Duodenal mucosa (tissue), 2 donors: ENCODE results near the gene GPR89A.
"Not testable (repeated sequence)": the region's sequence is repeated elsewhere in the genome, so short reads cannot be mapped to it uniquely, and the experiment has no call there.

ENCODE experiments used
- H3K27ac ChIP-seq: one replicate; pipeline ENCODE4 v1.7.0; 2013; ENCODE audit warnings: low read depth, low read length
- H3K27me3 ChIP-seq, 2 donors: one replicate each; pipeline ENCODE4 v1.7.0; 2013; ENCODE audit warnings: low read length in 2 of 2, control low read depth in 1 of 2; ENCODE audit not compliant: insufficient read depth in 2 of 2, control insufficient read depth in 1 of 2
- H3K36me3 ChIP-seq, 2 donors: one replicate each; pipeline ENCODE4 v1.7.0; 2013; ENCODE audit warnings: low read length in 2 of 2, control low read depth in 1 of 2; ENCODE audit not compliant: insufficient read depth in 2 of 2, control insufficient read depth in 1 of 2
- H3K4me1 ChIP-seq, 2 donors: one replicate each; pipeline ENCODE4 v1.7.0; 2013; ENCODE audit warnings: low read length in 2 of 2, control low read depth in 1 of 2; ENCODE audit not compliant: insufficient read depth in 2 of 2, control insufficient read depth in 1 of 2
- H3K4me3 ChIP-seq, 2 donors: one replicate each; pipeline ENCODE4 v1.7.0; 2013; ENCODE audit warnings: low read length in 2 of 2, low read depth in 1 of 2
- H3K9ac ChIP-seq, 2 donors: one replicate each; pipeline ENCODE4 v1.7.0; 2013; ENCODE audit warnings: low read length in 2 of 2, low read depth in 1 of 2
- H3K9me3 ChIP-seq, 2 donors: one replicate each; pipeline ENCODE4 v1.7.0; 2013; ENCODE audit warnings: low read length in 2 of 2, control low read depth in 1 of 2; ENCODE audit not compliant: control insufficient read depth in 1 of 2

GPR89A gene

DNA sequence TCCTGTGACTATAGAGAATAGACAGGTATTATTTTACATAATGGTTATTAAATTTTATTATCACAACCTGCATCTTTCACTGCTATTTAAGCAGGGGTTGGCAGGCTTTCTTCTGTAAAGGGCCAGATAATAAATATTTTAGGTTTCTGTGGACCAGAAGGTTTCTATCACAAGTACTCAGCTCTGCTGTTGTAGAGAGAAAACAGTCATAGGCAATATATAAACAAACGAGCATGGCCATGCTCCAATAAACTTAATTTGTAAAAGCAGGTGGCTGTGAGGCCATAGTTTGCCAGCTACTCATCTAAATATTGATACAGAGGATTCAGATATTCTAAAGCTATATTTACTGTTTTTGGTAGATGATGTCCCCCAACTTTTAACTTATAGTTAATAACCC is 12.3 kb downstream of the GPR89A start:
- H3K9me3 ChIP-seq, H3K4me3 ChIP-seq, H3K9ac ChIP-seq, H3K27me3 ChIP-seq, H3K27ac ChIP-seq, H3K36me3 ChIP-seq, H3K4me1 ChIP-seq: not testable (repeated sequence)

DNA sequence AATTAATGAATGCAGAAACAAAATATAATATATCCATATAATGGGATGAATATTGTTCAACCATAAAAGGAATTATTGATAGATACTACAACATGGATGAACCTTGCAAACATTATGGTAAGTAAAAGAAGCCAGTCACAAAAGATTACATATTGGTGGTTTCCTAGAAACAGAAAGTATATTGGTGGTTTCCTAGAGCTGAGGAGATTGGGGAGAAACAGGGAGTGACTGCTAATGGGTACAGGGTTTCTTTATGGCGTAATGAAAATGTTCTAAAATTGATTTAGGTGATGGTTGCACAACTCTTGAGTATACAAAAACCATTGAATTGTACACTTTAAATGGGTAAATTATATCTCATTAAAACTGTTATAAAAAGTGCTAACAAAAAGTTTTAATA is 14.4 kb downstream of the GPR89A start:
- H3K9ac ChIP-seq, H3K4me3 ChIP-seq, H3K27ac ChIP-seq, H3K9me3 ChIP-seq, H3K36me3 ChIP-seq, H3K27me3 ChIP-seq, H3K4me1 ChIP-seq: not testable (repeated sequence)

DNA sequence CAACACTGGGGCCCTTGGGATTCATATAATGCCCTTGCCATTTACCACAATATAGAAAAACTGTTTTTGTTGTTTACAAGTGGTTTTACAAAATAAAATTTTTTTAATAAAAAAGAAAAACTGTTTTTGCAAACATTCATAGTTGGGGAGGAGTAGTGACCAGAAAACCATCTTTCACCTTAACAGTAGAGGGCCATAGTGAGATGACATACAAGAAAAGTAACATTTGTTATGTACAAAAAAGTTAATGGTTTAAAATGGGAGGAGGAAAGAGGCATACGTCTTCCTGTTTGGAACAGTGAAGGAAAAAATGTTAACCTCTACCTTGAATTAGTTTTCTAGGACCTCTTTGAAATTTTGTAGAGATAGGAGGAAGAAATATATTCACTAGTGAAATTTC is 28.4 kb downstream of the GPR89A start:
- H3K9ac ChIP-seq, H3K4me3 ChIP-seq, H3K9me3 ChIP-seq, H3K27me3 ChIP-seq, H3K4me1 ChIP-seq, H3K36me3 ChIP-seq, H3K27ac ChIP-seq: not testable (repeated sequence)

DNA sequence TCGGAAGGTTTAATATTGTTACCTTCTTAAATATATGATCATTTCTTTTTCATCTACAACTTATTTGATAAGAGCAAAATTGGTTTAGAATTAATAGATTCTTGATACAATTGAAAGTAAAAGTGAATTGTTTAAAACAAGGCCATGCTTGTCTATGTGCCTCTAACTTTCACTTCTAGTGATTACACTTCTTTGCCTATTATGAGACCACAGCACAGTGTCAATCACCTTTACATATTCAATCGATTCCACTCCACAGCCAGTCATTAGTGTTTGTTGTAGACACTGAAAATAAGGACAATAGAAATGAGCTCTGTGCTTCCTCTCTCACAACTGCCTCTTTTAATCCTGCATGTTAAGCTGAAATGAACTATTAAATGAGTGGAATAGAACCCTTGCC is 34.1 kb downstream of the GPR89A start:
- not testable (repeated sequence) for H3K27me3 ChIP-seq, H3K27ac ChIP-seq, H3K36me3 ChIP-seq, H3K4me3 ChIP-seq, H3K9me3 ChIP-seq, H3K4me1 ChIP-seq, H3K9ac ChIP-seq

DNA sequence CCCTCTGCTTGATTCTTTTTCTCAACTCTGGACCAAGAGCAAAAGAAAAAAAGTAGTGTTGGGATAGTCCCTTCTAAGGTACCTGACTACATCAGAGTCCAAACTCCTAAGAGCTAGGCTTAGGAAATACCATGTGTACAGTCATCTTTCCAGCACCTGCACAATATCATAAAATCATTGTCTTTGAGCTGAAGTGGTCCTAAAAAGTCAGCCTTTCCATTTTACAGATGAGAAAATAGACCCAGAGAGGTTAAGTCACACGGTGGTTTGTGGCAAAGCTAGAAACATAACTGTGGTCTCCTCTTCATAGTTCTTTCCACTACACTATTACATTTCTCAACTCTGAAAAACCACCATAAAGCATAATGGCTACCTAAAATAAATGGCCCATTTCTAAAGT is 36.2 kb downstream of the GPR89A start:
- H3K27me3 ChIP-seq, H3K4me3 ChIP-seq, H3K4me1 ChIP-seq, H3K36me3 ChIP-seq, H3K27ac ChIP-seq, H3K9ac ChIP-seq, H3K9me3 ChIP-seq: not testable (repeated sequence)

DNA sequence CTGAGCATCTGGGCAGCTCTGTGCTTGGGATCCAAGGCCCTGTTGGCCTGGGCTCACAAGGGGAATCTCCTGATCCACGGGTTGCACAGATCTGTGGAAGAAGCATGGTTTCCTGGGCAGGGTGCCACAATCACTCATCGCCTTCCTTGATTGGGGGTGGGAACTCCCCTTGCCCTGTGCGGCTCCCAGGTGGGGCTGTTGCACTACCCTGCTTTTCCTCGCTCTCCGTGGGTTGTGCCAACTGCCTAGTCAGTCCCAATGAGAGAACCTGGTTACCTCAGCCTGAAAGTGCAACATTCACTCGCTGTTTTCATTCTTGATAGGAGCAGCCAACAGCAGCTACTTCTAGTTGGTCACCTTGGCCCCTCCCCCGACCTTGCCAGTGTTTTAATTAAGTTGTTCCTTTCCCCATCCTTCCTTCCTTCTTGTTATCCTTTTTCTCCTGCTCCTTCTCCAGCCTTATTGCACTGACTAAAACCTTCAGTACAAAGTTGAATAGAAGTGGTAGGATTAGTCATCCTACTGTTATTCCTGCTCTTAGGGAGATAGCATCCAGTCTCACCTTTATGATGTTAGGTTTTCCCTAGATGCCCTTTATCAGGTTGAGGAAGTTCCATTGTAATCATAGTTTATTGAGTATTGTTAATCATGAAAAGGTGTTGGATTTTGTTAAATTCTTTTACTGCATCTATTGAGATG is 48.6 kb downstream of the GPR89A start:
- H3K36me3 ChIP-seq, H3K9me3 ChIP-seq, H3K27ac ChIP-seq, H3K9ac ChIP-seq, H3K27me3 ChIP-seq, H3K4me3 ChIP-seq, H3K4me1 ChIP-seq: not testable (repeated sequence)

DNA sequence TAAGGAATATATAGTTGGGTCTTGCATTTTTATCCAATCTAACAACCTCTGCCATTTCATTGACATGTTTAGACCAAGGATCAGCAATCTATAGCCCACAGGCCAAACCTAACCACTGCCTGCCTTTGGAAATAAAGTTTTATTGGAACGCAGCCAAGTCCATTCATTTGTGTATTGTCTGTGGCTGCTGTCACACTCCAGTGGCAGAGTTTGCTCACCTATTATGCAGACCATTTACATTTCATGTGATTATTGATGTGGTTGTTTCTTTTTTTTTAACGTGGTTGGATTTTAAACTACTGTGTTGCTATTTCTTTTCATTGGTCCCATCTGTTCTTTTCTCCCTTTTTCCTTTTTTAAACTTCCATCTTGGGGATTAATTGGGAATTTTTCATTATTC is 54.7 kb downstream of the GPR89A start:
- H3K27ac ChIP-seq, H3K4me3 ChIP-seq, H3K36me3 ChIP-seq: not testable (repeated sequence)

DNA sequence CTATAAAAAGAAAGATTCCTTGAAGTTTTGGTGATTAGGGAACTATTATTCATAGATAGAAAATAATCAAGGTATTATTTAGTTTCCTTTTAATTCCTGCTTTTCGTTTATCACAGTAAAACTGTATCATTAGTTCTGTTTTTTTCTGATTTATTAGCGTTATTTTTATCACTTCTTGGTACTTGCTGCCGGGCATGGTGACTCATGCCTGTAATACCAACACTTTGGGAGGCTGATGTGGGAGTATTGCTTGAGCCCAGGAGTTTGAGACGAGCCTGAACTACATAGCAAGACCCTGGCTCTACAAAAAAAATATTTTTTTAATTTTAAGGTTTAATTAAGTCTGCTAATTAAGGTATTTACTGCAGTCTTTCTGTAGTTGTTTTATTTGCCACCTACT is 57.2 kb downstream of the GPR89A start:
- not testable (repeated sequence) for H3K27ac ChIP-seq, H3K4me1 ChIP-seq, H3K36me3 ChIP-seq, H3K4me3 ChIP-seq, H3K9ac ChIP-seq, H3K9me3 ChIP-seq, H3K27me3 ChIP-seq

More for the DNA sequence above, 54.7 kb downstream of the GPR89A start:
- H3K9ac ChIP-seq, H3K4me1 ChIP-seq, H3K27me3 ChIP-seq, H3K9me3 ChIP-seq: not testable (repeated sequence)

DNA sequence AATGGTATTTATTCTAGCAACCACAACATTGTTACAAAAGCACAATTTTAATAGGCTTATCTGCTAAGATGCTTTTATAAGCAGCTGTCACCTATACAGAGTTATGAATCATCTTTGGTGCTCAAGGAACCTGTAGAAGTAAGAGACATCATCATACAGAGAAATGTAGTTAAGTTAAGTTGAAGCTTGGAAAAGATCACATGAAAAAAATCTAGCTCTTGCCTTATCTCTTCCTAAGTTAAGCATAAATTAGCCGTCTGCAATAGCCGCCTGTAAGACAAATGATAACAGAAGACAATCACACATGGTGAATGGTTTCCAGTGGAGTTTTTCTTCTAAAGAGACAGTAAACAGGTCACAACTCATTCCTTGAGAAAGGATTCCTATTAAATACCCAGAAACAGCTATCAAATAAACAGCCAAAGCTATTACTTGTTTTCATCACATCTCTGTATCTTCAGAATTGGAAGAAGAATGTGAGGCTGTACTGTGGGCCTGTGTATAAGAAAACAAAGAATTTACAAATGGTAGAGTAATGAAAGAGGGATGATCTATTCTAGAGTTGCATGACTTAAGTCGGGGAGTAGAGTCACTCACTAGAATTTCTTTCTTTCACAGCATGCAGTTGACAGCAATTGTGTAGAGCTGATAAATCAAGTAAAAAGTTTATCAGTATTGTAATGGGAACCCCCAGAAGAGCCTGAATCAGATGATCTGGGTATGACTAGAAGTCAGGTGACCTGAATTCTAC is 63.4 kb downstream of the GPR89A start:
- not testable (repeated sequence) for H3K9me3 ChIP-seq, H3K27me3 ChIP-seq, H3K9ac ChIP-seq, H3K27ac ChIP-seq, H3K36me3 ChIP-seq, H3K4me3 ChIP-seq, H3K4me1 ChIP-seq

DNA sequence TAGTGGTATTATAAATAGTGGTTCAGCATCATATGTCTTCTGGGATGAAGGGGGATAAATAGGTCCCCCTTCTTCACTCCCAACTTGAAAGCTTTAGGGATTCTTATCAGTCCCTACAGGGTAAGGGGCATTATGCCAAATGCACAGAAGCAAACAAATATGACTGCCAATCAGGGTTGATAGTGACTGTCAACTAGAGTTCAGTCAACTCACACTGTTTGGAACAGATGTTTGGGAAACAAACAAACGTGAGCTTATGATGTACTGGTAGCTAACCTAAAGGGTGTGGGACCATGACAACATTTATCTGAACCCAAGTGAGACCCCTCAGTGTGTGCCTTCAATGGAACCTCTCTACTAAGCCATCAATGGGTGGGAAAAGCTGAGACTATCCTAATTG is 65.4 kb downstream of the GPR89A start:
- H3K4me1 ChIP-seq, H3K9ac ChIP-seq, H3K4me3 ChIP-seq, H3K9me3 ChIP-seq, H3K27ac ChIP-seq, H3K36me3 ChIP-seq, H3K27me3 ChIP-seq: not testable (repeated sequence)
